Measurements from ENCODE around the gene MRGPRF.

Gene MRGPRF

GRCh38 chr11:68965901-68966853, 46.9 kb downstream of the MRGPRF start:
- CTCF ChIA-PET: interaction anchor here (0.7 to 1.5 kb wide), 2 partner anchors 10 to 935 kb away, joined by 3 to 10 read pairs; no protein-coding TSS in a partner anchor
- Histone ChIP-seq H3K4me1 (ENCODE audit: control insufficient read depth, insufficient read depth, low read length) (no peaks in the 10 kb centered on the region), H3K4me3 (ENCODE audit: low read depth, low read length) (no peak overlapping the region), H3K36me3 (ENCODE audit: control insufficient read depth in 2 of 2, insufficient read depth in 1 of 2, low read length in 2 of 2) (no peaks in the 10 kb centered on the region), H3K9me3 (ENCODE audit: control insufficient read depth, insufficient read depth, low read depth, low read length) (no peaks in the 10 kb centered on the region), H3K27ac (ENCODE audit: extremely low read depth, low read depth, low read length) (no peak overlapping the region)
- POLR2A ChIA-PET: no interaction called here
- TF ChIP-seq ZNF311 (tag by site-specific recombination; IDR thresholded peaks at IDR 0.05; ENCODE audit: borderline replicate concordance) (no peak), ZNF221 (tag by site-specific recombination; IDR thresholded peaks at IDR 0.05; ENCODE audit: borderline replicate concordance) (no peak), ZNF366 (tag by site-specific recombination; conservative IDR thresholded peaks at IDR 0.05) (no peak), ZNF645 (tag by site-specific recombination; IDR thresholded peaks at IDR 0.05) (no peak), SALL2 (tag by site-specific recombination; IDR thresholded peaks at IDR 0.05; ENCODE audit: borderline replicate concordance) (no peak), ZNF394 (tag by site-specific recombination; IDR thresholded peaks at IDR 0.05; ENCODE audit: borderline replicate concordance) (no peak), ZNF747 (tag by site-specific recombination; IDR thresholded peaks at IDR 0.05) (no peak)
- TF ChIP-seq, protein P1, sequence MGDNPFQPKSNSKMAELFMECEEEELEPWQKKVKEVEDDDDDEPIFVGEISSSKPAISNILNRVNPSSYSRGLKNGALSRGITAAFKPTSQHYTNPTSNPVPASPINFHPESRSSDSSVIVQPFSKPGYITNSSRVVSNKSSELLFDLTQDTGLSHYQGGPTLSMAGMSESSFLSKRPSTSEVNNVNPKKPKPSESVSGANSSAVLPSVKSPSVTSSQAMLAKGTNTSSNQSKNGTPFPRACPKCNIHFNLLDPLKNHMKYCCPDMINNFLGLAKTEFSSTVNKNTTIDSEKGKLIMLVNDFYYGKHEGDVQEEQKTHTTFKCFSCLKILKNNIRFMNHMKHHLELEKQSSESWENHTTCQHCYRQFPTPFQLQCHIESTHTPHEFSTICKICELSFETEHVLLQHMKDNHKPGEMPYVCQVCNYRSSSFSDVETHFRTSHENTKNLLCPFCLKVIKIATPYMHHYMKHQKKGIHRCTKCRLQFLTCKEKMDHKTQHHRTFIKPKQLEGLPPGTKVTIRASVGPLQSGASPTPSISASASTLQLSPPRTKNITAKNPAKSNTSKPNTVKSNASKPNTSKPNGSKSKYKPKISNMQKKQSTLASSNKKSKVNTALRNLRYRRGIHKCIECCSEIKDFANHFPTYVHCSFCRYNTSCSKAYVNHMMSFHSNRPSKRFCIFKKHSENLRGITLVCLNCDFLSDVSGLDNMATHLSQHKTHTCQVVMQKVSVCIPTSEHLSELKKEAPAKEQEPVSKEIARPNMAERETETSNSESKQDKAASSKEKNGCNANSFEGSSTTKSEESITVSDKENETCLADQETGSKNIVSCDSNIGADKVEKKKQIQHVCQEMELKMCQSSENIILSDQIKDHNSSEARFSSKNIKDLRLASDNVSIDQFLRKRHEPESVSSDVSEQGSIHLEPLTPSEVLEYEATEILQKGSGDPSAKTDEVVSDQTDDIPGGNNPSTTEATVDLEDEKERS (tag by site-specific recombination; IDR thresholded peaks at IDR 0.05): no peak
- TF ChIP-seq, protein P2, sequence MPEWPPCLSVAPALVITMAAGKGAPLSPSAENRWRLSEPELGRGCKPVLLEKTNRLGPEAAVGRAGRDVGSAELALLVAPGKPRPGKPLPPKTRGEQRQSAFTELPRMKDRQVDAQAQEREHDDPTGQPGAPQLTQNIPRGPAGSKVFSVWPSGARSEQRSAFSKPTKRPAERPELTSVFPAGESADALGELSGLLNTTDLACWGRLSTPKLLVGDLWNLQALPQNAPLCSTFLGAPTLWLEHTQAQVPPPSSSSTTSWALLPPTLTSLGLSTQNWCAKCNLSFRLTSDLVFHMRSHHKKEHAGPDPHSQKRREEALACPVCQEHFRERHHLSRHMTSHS (tag by site-specific recombination; IDR thresholded peaks at IDR 0.05): no peak
- TF ChIP-seq, protein P3, sequence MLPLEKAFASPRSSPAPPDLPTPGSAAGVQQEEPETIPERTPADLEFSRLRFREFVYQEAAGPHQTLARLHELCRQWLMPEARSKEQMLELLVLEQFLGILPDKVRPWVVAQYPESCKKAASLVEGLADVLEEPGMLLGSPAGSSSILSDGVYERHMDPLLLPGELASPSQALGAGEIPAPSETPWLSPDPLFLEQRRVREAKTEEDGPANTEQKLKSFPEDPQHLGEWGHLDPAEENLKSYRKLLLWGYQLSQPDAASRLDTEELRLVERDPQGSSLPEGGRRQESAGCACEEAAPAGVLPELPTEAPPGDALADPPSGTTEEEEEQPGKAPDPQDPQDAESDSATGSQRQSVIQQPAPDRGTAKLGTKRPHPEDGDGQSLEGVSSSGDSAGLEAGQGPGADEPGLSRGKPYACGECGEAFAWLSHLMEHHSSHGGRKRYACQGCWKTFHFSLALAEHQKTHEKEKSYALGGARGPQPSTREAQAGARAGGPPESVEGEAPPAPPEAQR (tag by site-specific recombination; IDR thresholded peaks at IDR 0.05): no peak

DNA sequence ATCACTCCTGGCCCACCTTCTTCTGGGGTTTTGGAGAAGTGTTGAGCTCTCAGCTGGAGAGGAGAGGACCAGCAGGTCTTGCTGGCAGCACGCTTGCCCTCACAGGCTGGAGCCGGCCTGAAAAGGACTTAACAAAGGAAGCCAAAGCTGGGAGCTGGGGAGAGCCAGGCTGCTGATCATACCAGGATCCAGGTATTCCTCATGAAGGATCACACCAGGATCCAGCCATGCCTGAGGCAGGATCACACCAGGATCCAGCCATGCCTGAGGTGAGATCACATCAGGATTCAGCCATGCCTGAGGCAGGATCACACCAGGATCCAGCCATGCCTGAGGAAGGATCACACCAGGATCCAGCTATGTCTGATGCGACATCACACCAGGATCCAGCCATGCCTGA, 49.3 kb downstream of the MRGPRF start:
- H3K9me3 ChIP-seq (ENCODE audit: control insufficient read depth, insufficient read depth, low read depth, low read length): no peaks in the 10 kb centered on the region
- no peaks in the 10 kb centered on the region for H3K4me1 ChIP-seq (ENCODE audit: control insufficient read depth, insufficient read depth, low read length)
- no peak overlapping the region for H3K4me3 ChIP-seq (ENCODE audit: low read depth, low read length)
- POLR2A ChIA-PET: no interaction called here
- TF ChIP-seq ZNF843 (tag by site-specific recombination; IDR thresholded peaks at IDR 0.05): no peak
- CTCF ChIA-PET: interaction anchor here (0.6 to 0.7 kb wide), 2 partner anchors 84 to 168 kb away, joined by 3 read pairs; no protein-coding TSS in a partner anchor
- no peak overlapping the region for H3K27ac ChIP-seq (ENCODE audit: extremely low read depth, low read depth, low read length)
- no peaks in the 10 kb centered on the region for H3K36me3 ChIP-seq (ENCODE audit: control insufficient read depth in 2 of 2, insufficient read depth in 1 of 2, low read length in 2 of 2)
